Suprapubic skin (tissue), 4 donors: ENCODE measurements around the gene VASP. TPM values are rescaled to one million over a fixed set of nuclear protein-coding genes. Genes with fewer than 3 reads are reported as not detected.
A peak's percentile ranks its signal among the peaks of the same experiment; 100 is the strongest.

Experiments used
- DNase-seq, 2 donors: peaks; one replicate each; pipeline ENCODE4 v3.0.0-alpha.2; 2019; ENCODE audit warnings: low spot score in 2 of 2
- H3K27ac ChIP-seq: fragments of 200-600 bp; sonication (generic); one replicate; pipeline ENCODE4 v1.5.1; 2019
- H3K27me3 ChIP-seq: fragments of 200-600 bp; sonication (generic); one replicate; pipeline ENCODE4 v1.5.1; 2019
- H3K36me3 ChIP-seq: fragments of 200-600 bp; sonication (generic); one replicate; pipeline ENCODE4 v1.5.1; 2019
- H3K4me1 ChIP-seq: fragments of 200-600 bp; sonication (generic); one replicate; pipeline ENCODE4 v1.5.1; 2019
- H3K4me3 ChIP-seq: fragments of 200-600 bp; sonication (generic); one replicate; pipeline ENCODE4 v1.5.1; 2019; ENCODE audit warnings: mild to moderate bottlenecking
- H3K9me3 ChIP-seq: fragments of 200-600 bp; sonication (generic); one replicate; pipeline ENCODE4 v1.5.1; 2019
- EP300 ChIP-seq: sonication (generic); formaldehyde crosslinking; IDR thresholded peaks from one replicate; pipeline ENCODE4 v1.6.1; 2017; ENCODE audit warnings: antibody characterized with exemption
- POLR2A ChIP-seq, 2 donors: fragments of 450-650 bp; IDR thresholded peaks; one replicate each; pipeline ENCODE4 v1.6.1; 2017; ENCODE audit warnings: antibody characterized with exemption in 2 of 2, mild to moderate bottlenecking in 2 of 2, moderate library complexity in 2 of 2
- POLR2AphosphoS5 ChIP-seq, 3 donors: sonication (generic); formaldehyde crosslinking; IDR thresholded peaks; one replicate each; pipeline ENCODE4 v1.6.1; 2017; ENCODE audit warnings: antibody characterized with exemption in 3 of 3
- WGBS: methylation state at CpG from one replicate; pipeline ENCODE4 v1.1.5; 2018; 5-methylcytosine and 5-hydroxymethylcytosine counted together
- total RNA-seq, 4 donors: library from RNA; depleted of rRNA; stranded (reverse); fragments of >200 nt; gene quantifications; one replicate each; pipeline ENCODE4 v1.1.0, GENCODE V29; 2016
- TF ChIP-seq, protein P1 (sequence below), 2 donors: fragments of 200-600 bp in 1 of 2; fragments of 450-650 bp in 1 of 2; sonication (generic) in 1 of 2; IDR thresholded peaks; one replicate each; pipeline ENCODE4 v1.5.1; 2016 to 2019; ENCODE audit warnings: antibody characterized with exemption in 2 of 2, mild to moderate bottlenecking in 1 of 2, moderate library complexity in 1 of 2

Gene VASP
- total RNA-seq, 4 donors from 2014 or later = 34.8 to 51.3 (median 43.6) TPM

- peak overlapping the region; percentile 60 for H3K4me3 ChIP-seq
- peak; percentile 90 to 92 for DNase-seq
- H3K4me1 ChIP-seq = peaks cover 20% of the 10 kb centered on the region
- H3K36me3 ChIP-seq = peaks cover 4% of the 10 kb centered on the region
- H3K27me3 ChIP-seq = no peaks in the 10 kb centered on the region
- H3K9me3 ChIP-seq = no peaks in the 10 kb centered on the region
- TF ChIP-seq POLR2A (IDR thresholded peaks at IDR 0.05) = no peak
- TF ChIP-seq, protein P1, sequence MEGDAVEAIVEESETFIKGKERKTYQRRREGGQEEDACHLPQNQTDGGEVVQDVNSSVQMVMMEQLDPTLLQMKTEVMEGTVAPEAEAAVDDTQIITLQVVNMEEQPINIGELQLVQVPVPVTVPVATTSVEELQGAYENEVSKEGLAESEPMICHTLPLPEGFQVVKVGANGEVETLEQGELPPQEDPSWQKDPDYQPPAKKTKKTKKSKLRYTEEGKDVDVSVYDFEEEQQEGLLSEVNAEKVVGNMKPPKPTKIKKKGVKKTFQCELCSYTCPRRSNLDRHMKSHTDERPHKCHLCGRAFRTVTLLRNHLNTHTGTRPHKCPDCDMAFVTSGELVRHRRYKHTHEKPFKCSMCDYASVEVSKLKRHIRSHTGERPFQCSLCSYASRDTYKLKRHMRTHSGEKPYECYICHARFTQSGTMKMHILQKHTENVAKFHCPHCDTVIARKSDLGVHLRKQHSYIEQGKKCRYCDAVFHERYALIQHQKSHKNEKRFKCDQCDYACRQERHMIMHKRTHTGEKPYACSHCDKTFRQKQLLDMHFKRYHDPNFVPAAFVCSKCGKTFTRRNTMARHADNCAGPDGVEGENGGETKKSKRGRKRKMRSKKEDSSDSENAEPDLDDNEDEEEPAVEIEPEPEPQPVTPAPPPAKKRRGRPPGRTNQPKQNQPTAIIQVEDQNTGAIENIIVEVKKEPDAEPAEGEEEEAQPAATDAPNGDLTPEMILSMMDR (IDR thresholded peaks at IDR 0.05) = peak; percentile 92 to 99
- peak in 1 of 3 donors; percentile 30 for TF ChIP-seq POLR2AphosphoS5 (IDR thresholded peaks at IDR 0.05)
- TF ChIP-seq EP300 = no peak
- peak overlapping the region; percentile 99 for H3K27ac ChIP-seq
- under 1% methylated on average over 35 of the region's 39 CpGs for WGBS
Measured at GRCh38 chr19:45478454-45479238, 28.6 kb upstream of the VASP start.

GRCh38 chr19:45483033-45483432 lies 24.2 kb upstream of the VASP start:
- no peaks in the 10 kb centered on the region for H3K27me3 ChIP-seq
- TF ChIP-seq, protein P1 (IDR thresholded peaks at IDR 0.05) = no peak
- TF ChIP-seq POLR2AphosphoS5 (IDR thresholded peaks at IDR 0.05) (no peak), EP300 (no peak), POLR2A (IDR thresholded peaks at IDR 0.05) (no peak)
- no peaks in the 10 kb centered on the region for H3K36me3 ChIP-seq
- H3K4me1 ChIP-seq = peaks cover 19% of the 10 kb centered on the region
- no peak overlapping the region for H3K27ac ChIP-seq
- H3K9me3 ChIP-seq = no peaks in the 10 kb centered on the region
- WGBS = 92% methylated on average over 5 of the region's 5 CpGs
- H3K4me3 ChIP-seq = no peak overlapping the region
- no peak for DNase-seq

DNA sequence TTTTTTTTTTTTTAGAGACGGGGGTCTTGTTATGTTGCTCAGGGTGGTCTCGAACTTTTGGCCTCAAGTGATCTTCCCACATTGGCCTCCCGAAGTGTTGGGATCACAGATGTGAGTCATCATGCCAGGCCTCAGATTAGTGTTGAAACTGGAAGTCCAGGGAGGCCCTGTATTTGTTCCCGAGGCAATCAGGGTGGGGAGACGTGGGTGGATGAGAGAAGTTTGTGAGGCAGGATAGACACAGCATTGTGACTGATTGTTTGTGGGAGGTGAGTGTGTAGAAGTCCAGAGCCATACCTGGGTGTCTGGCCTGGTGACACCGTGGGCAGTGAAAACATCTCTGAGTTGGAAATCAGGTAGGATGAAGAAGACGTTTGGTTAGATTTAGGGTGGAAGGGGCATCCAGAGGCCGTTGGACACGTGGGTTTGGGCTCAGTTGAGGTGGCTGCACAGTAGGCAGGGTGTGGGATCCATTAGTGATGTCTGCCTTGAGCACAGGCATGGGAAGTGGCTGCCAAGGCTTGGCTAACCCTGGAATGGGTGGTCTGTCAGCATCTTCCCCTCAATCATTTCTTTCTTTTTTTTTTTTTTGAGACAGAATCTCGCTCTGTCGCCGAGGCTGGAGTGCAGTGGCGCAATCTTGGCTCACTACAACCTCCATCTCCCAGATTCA lies 22.9 kb upstream of the VASP start:
- H3K36me3 ChIP-seq = no peaks in the 10 kb centered on the region
- H3K27ac ChIP-seq = peak overlapping the region; percentile 5
- DNase-seq = peak in 1 of 2 donors; percentile 62
- H3K4me3 ChIP-seq = no peak overlapping the region
- WGBS = 76% methylated on average over 13 of the region's 13 CpGs
- no peaks in the 10 kb centered on the region for H3K27me3 ChIP-seq
- peaks cover 8% of the 10 kb centered on the region for H3K4me1 ChIP-seq
- no peak for TF ChIP-seq POLR2AphosphoS5 (IDR thresholded peaks at IDR 0.05)
- no peak for TF ChIP-seq POLR2A (IDR thresholded peaks at IDR 0.05)
- no peak for TF ChIP-seq EP300
- TF ChIP-seq, protein P1 (IDR thresholded peaks at IDR 0.05) = no peak
- no peaks in the 10 kb centered on the region for H3K9me3 ChIP-seq

DNA sequence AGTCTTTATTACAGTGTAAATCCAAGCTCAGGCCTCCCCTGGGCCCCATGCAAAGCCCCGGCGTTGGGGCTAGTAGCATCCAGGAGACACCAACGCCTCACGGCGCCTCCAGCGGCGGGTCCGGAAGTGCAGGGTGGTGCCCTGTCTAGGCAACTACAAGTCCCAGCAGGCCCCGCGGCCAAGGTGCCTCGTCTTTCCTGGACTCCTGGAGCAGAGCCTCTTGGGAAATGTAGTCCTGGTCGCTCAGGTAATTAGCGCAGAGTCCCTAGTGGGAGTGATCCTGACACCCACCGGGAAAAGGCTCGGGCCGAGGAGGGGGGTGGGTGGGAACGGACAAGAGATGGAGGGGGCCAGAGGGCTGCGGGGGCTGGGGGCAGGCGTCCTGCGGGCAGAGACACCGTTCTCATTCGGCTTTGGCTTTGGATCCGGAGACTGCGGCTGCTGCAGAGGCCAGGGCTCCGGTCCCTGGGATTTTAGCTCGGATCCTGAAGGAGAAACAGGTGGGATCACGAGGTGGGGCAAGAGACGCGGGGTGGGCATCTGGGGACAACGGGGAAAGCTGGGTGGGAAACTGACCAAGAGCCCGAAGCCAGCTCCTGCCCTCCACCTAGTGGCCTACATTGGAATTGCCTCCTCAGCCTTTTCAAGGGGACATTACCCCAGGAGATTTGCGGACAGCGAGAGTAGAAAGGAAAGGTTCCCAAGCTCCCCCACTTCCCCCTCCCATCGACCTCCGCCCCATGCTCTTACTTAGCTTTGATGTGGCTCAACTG lies 21.8 kb upstream of the VASP start:
- H3K9me3 ChIP-seq = no peaks in the 10 kb centered on the region
- H3K27me3 ChIP-seq = no peaks in the 10 kb centered on the region
- H3K4me1 ChIP-seq = peaks cover 8% of the 10 kb centered on the region
- H3K4me3 ChIP-seq = peak overlapping the region; percentile 76
- no peaks in the 10 kb centered on the region for H3K36me3 ChIP-seq
- peak overlapping the region; percentile 5 for H3K27ac ChIP-seq
- 0% methylated on average over 25 of the region's 35 CpGs for WGBS
- DNase-seq = peak; percentile 99
- TF ChIP-seq, protein P1 (IDR thresholded peaks at IDR 0.05) = peak; percentile 81 to 93
- TF ChIP-seq POLR2AphosphoS5 (IDR thresholded peaks at IDR 0.05) (peak in 1 of 3 donors; percentile 50), POLR2A (IDR thresholded peaks at IDR 0.05) (no peak)
